SK-N-SH treated with all-trans-retinoic acid at 6 μM for 48 hours (cell line): ENCODE data around the gene TGFA.

Experiments used
- ATAC-seq: fragments of 200-7000 bp; cut with Tn5 transposase; 3 replicates; pipeline ENCODE4 v1.9.1; 2020; ENCODE audit warnings: mild to moderate bottlenecking, moderate library complexity
- ARNTL ChIP-seq: fragments of 450-650 bp; formaldehyde crosslinking; IDR thresholded peaks from 2 replicates; pipeline ENCODE4 v1.5.0; 2020; ENCODE audit warnings: low read depth, mild to moderate bottlenecking, moderate library complexity, borderline replicate concordance
- CREB5 ChIP-seq: fragments of 250-450 bp; sonication (Bioruptor Pico); IDR thresholded peaks from 2 replicates; pipeline ENCODE4 v1.5.1; 2020; ENCODE audit warnings: low read depth, mild to moderate bottlenecking, moderate library complexity
- CSDC2 ChIP-seq: fragments of 250-450 bp; sonication (Bioruptor Pico); IDR thresholded peaks from 2 replicates; pipeline ENCODE4 v1.5.0; 2020; ENCODE audit warnings: mild to moderate bottlenecking, moderate library complexity
- ESRRG ChIP-seq: fragments of 250-450 bp; sonication (Bioruptor Pico); IDR thresholded peaks from 2 replicates; pipeline ENCODE4 v1.6.1; 2021; ENCODE audit warnings: mild to moderate bottlenecking
- GLIS3 ChIP-seq: fragments of 250-450 bp; sonication (Bioruptor Pico); IDR thresholded peaks from 2 replicates; pipeline ENCODE4 v1.5.0; 2020; ENCODE audit warnings: mild to moderate bottlenecking, moderate library complexity
- ISL1 ChIP-seq: fragments of 250-450 bp; sonication (Bioruptor Pico); IDR thresholded peaks from 2 replicates; pipeline ENCODE4 v2.1.2; 2022; ENCODE audit warnings: mild to moderate bottlenecking, moderate library complexity
- OSR1 ChIP-seq: fragments of 250-450 bp; sonication (Bioruptor Pico); IDR thresholded peaks from 2 replicates; pipeline ENCODE4 v1.8.0; 2022; ENCODE audit warnings: moderate library complexity, mild to moderate bottlenecking, inconsistent platforms
- POU6F1 ChIP-seq: fragments of 250-450 bp; sonication (Bioruptor Pico); IDR thresholded peaks from 2 replicates; pipeline ENCODE4 v1.8.0; 2021; ENCODE audit warnings: low read depth, mild to moderate bottlenecking, moderate library complexity, borderline replicate concordance
- RARB ChIP-seq: fragments of 250-450 bp; sonication (Bioruptor Pico); IDR thresholded peaks from 2 replicates; pipeline ENCODE4 v1.8.0; 2021; ENCODE audit warnings: mild to moderate bottlenecking, moderate library complexity
- SNAI2 ChIP-seq: fragments of 250-450 bp; sonication (Bioruptor Pico); IDR thresholded peaks from 2 replicates; pipeline ENCODE4 v1.5.0; 2020; ENCODE audit warnings: mild to moderate bottlenecking, moderate library complexity
- TCF4 ChIP-seq: fragments of 250-450 bp; sonication (Bioruptor Pico); IDR thresholded peaks from 2 replicates; pipeline ENCODE4 v1.8.0; 2021; ENCODE audit warnings: mild to moderate bottlenecking, moderate library complexity, borderline replicate concordance
- ZFP3 ChIP-seq: fragments of 250-450 bp; sonication (Bioruptor Pico); IDR thresholded peaks from 2 replicates; pipeline ENCODE4 v1.5.0; 2020; ENCODE audit warnings: mild to moderate bottlenecking, moderate library complexity
- ZFP30 ChIP-seq: fragments of 450-650 bp; formaldehyde crosslinking; IDR thresholded peaks from 2 replicates; pipeline ENCODE4 v1.5.0; 2022; ENCODE audit warnings: mild to moderate bottlenecking, moderate library complexity
- ZNF565 ChIP-seq: fragments of 450-650 bp; formaldehyde crosslinking; conservative IDR thresholded peaks from 2 replicates; pipeline ENCODE4 v1.5.0; 2020; ENCODE audit warnings: low read depth, mild to moderate bottlenecking, moderate library complexity
- ZNF70 ChIP-seq: fragments of 450-650 bp; formaldehyde crosslinking; IDR thresholded peaks from 2 replicates; pipeline ENCODE4 v1.5.0; 2020; ENCODE audit warnings: mild to moderate bottlenecking, moderate library complexity
- ZNF8 ChIP-seq: fragments of 450-650 bp; formaldehyde crosslinking; IDR thresholded peaks from 2 replicates; pipeline ENCODE4 v1.5.0; 2020; ENCODE audit warnings: mild to moderate bottlenecking, moderate library complexity
- TF ChIP-seq, protein P1 (sequence below): fragments of 250-450 bp; sonication (Bioruptor Pico); IDR thresholded peaks from 2 replicates; pipeline ENCODE4 v1.5.0; 2020; ENCODE audit warnings: mild to moderate bottlenecking, moderate library complexity
- TF ChIP-seq, protein P2 (sequence below): fragments of 250-450 bp; sonication (Bioruptor Pico); IDR thresholded peaks from 2 replicates; pipeline ENCODE4 v1.8.0; 2020; ENCODE audit warnings: mild to moderate bottlenecking, moderate library complexity, borderline replicate concordance
- TF ChIP-seq, protein P3 (sequence below): fragments of 250-450 bp; sonication (Bioruptor Pico); IDR thresholded peaks from 2 replicates; pipeline ENCODE4 v1.5.1; 2021; ENCODE audit warnings: mild to moderate bottlenecking, moderate library complexity

Gene TGFA

DNA sequence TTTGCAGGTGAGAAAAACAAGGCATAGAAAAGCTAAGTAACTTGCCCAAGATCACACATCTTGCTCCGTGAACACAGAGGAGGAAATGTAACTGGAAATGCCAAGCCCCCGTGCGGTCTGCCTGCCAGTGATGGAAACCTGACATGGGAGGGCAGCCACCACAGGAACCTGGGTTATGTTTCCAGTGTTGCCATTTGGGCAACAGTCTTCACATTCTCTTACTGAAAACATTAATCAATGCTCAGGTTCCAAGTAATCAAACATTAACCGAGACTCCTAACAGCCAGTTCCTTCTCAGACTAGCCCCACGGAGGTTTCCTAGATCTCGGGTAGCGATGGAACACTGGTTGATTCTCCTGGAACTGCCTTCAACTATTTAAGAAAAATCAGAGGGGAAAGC is 2.5 kb downstream of the TGFA start:
- ATAC-seq: no peak
- TF ChIP-seq OSR1 (no peak), CREB5 (CRISPR knock-in tag) (no peak), ZNF565 (no peak), ZFP3 (CRISPR knock-in tag) (no peak), POU6F1 (CRISPR knock-in tag) (no peak), TCF4 (CRISPR knock-in tag) (no peak), GLIS3 (no peak), ZNF70 (CRISPR knock-in tag) (no peak), CSDC2 (CRISPR knock-in tag) (no peak), ISL1 (CRISPR knock-in tag) (no peak), ARNTL (CRISPR knock-in tag) (no peak), SNAI2 (CRISPR knock-in tag) (no peak), RARB (CRISPR knock-in tag) (no peak), ESRRG (no peak), ZFP30 (CRISPR knock-in tag) (no peak), ZNF8 (CRISPR knock-in tag) (no peak)
- TF ChIP-seq, protein P1, sequence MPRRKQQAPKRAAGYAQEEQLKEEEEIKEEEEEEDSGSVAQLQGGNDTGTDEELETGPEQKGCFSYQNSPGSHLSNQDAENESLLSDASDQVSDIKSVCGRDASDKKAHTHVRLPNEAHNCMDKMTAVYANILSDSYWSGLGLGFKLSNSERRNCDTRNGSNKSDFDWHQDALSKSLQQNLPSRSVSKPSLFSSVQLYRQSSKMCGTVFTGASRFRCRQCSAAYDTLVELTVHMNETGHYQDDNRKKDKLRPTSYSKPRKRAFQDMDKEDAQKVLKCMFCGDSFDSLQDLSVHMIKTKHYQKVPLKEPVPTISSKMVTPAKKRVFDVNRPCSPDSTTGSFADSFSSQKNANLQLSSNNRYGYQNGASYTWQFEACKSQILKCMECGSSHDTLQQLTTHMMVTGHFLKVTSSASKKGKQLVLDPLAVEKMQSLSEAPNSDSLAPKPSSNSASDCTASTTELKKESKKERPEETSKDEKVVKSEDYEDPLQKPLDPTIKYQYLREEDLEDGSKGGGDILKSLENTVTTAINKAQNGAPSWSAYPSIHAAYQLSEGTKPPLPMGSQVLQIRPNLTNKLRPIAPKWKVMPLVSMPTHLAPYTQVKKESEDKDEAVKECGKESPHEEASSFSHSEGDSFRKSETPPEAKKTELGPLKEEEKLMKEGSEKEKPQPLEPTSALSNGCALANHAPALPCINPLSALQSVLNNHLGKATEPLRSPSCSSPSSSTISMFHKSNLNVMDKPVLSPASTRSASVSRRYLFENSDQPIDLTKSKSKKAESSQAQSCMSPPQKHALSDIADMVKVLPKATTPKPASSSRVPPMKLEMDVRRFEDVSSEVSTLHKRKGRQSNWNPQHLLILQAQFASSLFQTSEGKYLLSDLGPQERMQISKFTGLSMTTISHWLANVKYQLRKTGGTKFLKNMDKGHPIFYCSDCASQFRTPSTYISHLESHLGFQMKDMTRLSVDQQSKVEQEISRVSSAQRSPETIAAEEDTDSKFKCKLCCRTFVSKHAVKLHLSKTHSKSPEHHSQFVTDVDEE (CRISPR knock-in tag): no peak
- TF ChIP-seq, protein P2, sequence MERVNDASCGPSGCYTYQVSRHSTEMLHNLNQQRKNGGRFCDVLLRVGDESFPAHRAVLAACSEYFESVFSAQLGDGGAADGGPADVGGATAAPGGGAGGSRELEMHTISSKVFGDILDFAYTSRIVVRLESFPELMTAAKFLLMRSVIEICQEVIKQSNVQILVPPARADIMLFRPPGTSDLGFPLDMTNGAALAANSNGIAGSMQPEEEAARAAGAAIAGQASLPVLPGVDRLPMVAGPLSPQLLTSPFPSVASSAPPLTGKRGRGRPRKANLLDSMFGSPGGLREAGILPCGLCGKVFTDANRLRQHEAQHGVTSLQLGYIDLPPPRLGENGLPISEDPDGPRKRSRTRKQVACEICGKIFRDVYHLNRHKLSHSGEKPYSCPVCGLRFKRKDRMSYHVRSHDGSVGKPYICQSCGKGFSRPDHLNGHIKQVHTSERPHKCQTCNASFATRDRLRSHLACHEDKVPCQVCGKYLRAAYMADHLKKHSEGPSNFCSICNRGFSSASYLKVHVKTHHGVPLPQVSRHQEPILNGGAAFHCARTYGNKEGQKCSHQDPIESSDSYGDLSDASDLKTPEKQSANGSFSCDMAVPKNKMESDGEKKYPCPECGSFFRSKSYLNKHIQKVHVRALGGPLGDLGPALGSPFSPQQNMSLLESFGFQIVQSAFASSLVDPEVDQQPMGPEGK: no peak
- TF ChIP-seq, protein P3, sequence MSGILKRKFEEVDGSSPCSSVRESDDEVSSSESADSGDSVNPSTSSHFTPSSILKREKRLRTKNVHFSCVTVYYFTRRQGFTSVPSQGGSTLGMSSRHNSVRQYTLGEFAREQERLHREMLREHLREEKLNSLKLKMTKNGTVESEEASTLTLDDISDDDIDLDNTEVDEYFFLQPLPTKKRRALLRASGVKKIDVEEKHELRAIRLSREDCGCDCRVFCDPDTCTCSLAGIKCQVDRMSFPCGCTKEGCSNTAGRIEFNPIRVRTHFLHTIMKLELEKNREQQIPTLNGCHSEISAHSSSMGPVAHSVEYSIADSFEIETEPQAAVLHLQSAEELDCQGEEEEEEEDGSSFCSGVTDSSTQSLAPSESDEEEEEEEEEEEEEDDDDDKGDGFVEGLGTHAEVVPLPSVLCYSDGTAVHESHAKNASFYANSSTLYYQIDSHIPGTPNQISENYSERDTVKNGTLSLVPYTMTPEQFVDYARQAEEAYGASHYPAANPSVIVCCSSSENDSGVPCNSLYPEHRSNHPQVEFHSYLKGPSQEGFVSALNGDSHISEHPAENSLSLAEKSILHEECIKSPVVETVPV (CRISPR knock-in tag): no peak

DNA sequence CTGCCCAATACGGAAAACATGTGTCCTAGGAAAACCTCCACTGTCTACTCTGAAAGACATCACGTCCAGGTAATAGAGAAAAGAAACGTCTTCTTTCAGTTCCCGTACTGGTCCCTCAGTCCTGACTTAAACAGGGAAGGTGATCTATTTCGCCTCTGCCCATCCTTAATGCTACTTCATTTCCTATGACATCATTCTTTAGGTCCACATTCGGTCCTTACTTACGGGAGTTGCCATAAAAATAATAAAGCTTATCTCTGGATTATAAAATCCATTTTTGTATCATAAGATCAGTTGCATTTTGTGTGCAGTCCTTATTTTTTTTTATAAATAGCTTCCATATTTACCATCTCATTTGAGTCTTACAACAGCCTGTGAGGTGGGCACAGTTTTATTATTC is 3.7 kb downstream of the TGFA start:
- ATAC-seq: no peak

More for the DNA sequence above, 3.7 kb downstream of the TGFA start:
- TF ChIP-seq, protein P1 (CRISPR knock-in tag): no peak
- TF ChIP-seq, all 23 proteins: peak for 0
